ENCODE results near the gene S1PR2. TPM values are rescaled to one million over a fixed set of nuclear protein-coding genes. Genes with fewer than 3 reads are reported as not detected.

Gene S1PR2
- total and polyA plus RNA-seq, 7 donors: 0.17 to 2.0 (median 1.1) TPM

DNA sequence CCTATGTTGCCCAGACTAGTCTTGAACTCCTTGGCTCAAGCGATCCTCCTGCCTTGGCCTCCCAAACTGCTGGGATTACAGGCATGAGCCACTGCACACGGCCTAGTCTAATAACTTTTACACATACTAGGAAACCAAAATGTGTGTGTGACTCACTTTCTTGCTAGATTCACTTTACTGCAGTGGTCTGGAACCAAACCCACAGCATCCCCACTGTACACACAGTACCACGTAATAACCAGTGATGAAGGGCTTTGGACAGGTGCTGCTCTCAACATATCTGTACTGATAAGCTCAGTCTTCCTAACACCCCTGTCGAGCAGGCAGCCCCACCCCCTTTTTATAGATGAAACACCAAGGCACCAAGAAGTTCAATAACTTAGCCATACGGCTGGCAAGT is 41.5 kb downstream of the S1PR2 start:
- TF ChIP-seq CTCF (IDR thresholded peaks at IDR 0.05): no peak
- H3K4me1 ChIP-seq: peaks cover 8% of the 10 kb centered on the region
- no peaks in the 10 kb centered on the region for H3K27me3 ChIP-seq (ENCODE audit: insufficient read depth in 3 of 3, low read length in 2 of 3)
- H3K4me3 ChIP-seq: no peak overlapping the region
- intact Hi-C loops (cut with DNase I): no loop called here
- no peaks in the 10 kb centered on the region for H3K9me3 ChIP-seq
- WGBS, 3 donors: 85 to 95% (median 90%) methylated on average over 5 of the region's 5 CpGs
- no peak overlapping the region for H3K27ac ChIP-seq
- ATAC-seq (no peak), DNase-seq (no peak)
- peaks cover 5 to 17% of the 10 kb centered on the region in 2 donors for H3K36me3 ChIP-seq (ENCODE audit: insufficient read depth in 1 of 2, low read depth in 1 of 2)

DNA sequence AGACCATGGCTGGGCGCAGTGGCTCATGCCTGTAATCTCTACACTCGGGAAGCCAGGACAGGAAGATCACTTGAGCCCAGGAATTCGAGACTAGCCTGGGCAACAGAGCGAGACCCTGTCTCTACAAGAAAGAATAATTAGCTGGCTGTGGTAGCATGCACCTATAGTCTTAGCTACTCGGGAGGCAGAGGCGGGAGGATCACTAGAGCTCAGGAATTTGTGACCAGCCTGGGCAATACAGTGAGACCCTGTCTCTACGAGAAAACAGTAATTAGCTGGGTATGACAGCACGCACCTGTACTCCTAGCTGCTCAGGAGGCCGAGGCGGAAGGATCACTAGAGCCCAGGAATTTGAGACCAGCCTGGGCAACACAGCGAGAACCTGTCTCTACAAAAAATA is 43.8 kb downstream of the S1PR2 start:
- ATAC-seq: no peak
- WGBS, 3 donors: 88 to 93% (median 89%) methylated on average over 11 of the region's 11 CpGs
- peaks cover 5 to 17% of the 10 kb centered on the region in 2 donors for H3K36me3 ChIP-seq (ENCODE audit: insufficient read depth in 1 of 2, low read depth in 1 of 2)

GRCh38 chr19:10184636-10185035 is 46.5 kb downstream of the S1PR2 start:
- Histone ChIP-seq H3K4me3 (no peak overlapping the region), H3K4me1 (no peaks in the 10 kb centered on the region), H3K36me3 (ENCODE audit: insufficient read depth in 1 of 2, low read depth in 1 of 2) (peaks cover 7 to 37% of the 10 kb centered on the region in 2 donors), H3K9me3 (no peaks in the 10 kb centered on the region), H3K27ac (no peak overlapping the region), H3K27me3 (ENCODE audit: insufficient read depth in 3 of 3, low read length in 2 of 3) (no peaks in the 10 kb centered on the region)
- TF ChIP-seq CTCF (IDR thresholded peaks at IDR 0.05): no peak
- ATAC-seq: no peak
- no peak for DNase-seq
- intact Hi-C loops (cut with DNase I): no loop called here
- 90 to 94% (median 90%) methylated on average over 5 of the region's 5 CpGs for WGBS, 3 donors

More for the DNA sequence above, 43.8 kb downstream of the S1PR2 start:
- TF ChIP-seq CTCF (IDR thresholded peaks at IDR 0.05): no peak
- H3K27me3 ChIP-seq (ENCODE audit: insufficient read depth in 3 of 3, low read length in 2 of 3): no peaks in the 10 kb centered on the region
- no peak for DNase-seq
- intact Hi-C loops (cut with DNase I): no loop called here
- no peak overlapping the region for H3K4me3 ChIP-seq
- H3K4me1 ChIP-seq: no peaks in the 10 kb centered on the region
- H3K9me3 ChIP-seq: no peaks in the 10 kb centered on the region
- no peak overlapping the region for H3K27ac ChIP-seq

GRCh38 chr19:10183926-10184325 is 47.2 kb downstream of the S1PR2 start:
- no peak overlapping the region for H3K27ac ChIP-seq
- no peaks in the 10 kb centered on the region for H3K9me3 ChIP-seq
- H3K27me3 ChIP-seq (ENCODE audit: insufficient read depth in 3 of 3, low read length in 2 of 3): no peaks in the 10 kb centered on the region
- DNase-seq: no peak
- no peak overlapping the region for H3K4me3 ChIP-seq
- intact Hi-C loops (cut with DNase I): no loop called here
- H3K36me3 ChIP-seq (ENCODE audit: insufficient read depth in 1 of 2, low read depth in 1 of 2): peaks cover 10 to 44% of the 10 kb centered on the region in 2 donors
- TF ChIP-seq CTCF (IDR thresholded peaks at IDR 0.05): no peak
- ATAC-seq: no peak
- H3K4me1 ChIP-seq: no peaks in the 10 kb centered on the region
- 88 to 96% (median 96%) methylated on average over 3 of the region's 3 CpGs for WGBS, 3 donors

DNA sequence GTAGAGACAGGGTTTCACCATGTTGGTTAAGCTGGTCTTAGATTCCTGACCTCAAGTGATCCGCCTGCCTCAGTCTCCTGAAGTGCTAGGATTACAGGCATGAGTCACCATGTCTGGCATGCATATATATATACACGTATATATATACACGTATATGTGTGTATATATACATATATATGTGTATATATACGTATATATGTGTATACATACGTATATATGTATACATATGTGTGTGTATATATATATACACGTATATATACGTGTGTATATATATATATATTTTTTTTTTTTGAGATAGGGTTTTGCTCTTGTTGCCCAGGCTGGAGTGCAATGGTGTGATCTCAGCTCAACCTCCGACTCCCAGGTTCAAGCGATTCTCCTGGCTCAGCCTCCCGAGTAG is 48.3 kb downstream of the S1PR2 start:
- H3K27ac ChIP-seq: no peak overlapping the region
- WGBS, 3 donors: 89 to 97% (median 92%) methylated on average over 10 of the region's 10 CpGs
- TF ChIP-seq CTCF (IDR thresholded peaks at IDR 0.05): no peak
- H3K9me3 ChIP-seq: no peaks in the 10 kb centered on the region
- H3K4me1 ChIP-seq: no peaks in the 10 kb centered on the region
- intact Hi-C loops (cut with DNase I): no loop called here
- ATAC-seq (no peak), DNase-seq (no peak)
- no peaks in the 10 kb centered on the region for H3K27me3 ChIP-seq (ENCODE audit: insufficient read depth in 3 of 3, low read length in 2 of 3)
- no peak overlapping the region for H3K4me3 ChIP-seq
- H3K36me3 ChIP-seq (ENCODE audit: insufficient read depth in 1 of 2, low read depth in 1 of 2): peaks cover 10 to 55% of the 10 kb centered on the region in 2 donors

All from psoas muscle (tissue), 8 donors.